ACHN (cell line): ENCODE measurements around the gene GASK1A.

Experiments
- DNase-seq: peaks from one replicate; pipeline ENCODE4 v3.0.0-alpha.2; 2015
- in situ Hi-C: cut with HindIII; loops from 2 replicates; pipeline ENCODE4 v1.10.0; 2017; ENCODE audit warnings: low sequenced_read_pairs, low pct_ligation_motif_present, low pct_unique_long_range_greater_than_20kb

GASK1A gene

GRCh38 chr3:43074482-43074881 is 95.4 kb downstream of the GASK1A start:
- DNase-seq: no peak
- in situ Hi-C loops: no loop called here

- DNase-seq: no peak
- in situ Hi-C loops: no loop called here
Measured at GRCh38 chr3:43074901-43075689, 96.0 kb downstream of the GASK1A start.

DNA sequence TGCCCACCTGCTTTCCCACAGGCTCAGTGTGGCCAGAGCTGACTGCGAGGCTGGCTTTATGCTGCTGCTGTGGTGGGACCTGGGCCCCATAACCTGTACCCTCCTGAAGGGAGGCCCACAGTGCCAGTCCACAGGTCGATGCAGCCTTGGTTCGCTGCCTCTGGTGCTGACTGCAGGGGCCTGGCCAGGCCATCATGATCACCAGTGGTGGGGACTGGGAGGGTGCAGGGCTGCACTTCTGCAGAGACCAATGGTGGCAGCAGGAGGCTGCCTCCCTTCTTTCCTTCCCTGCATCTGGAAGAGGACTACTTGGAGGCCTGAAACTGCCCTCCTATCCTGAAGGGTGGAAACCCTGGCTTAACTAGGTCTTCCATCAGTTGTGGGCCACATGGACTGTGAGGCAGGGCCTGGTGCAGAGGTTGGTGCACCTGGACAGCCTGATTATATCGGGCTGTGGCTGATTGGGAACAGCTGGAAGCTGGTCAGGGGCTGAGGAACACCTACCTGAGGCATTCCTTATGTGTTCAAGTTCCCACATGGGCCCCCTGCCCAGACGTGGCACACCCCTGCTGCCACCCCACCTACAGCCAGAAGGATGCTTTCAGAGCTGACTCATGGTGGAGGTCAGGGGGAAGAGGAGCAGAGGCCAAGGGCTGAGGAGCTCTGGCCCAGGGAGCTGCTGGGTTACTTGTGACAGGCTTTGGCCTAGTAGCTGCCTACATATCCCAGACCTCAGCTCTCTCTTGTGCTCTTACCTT is 97.0 kb downstream of the GASK1A start:
- in situ Hi-C loops: no loop called here
- no peak for DNase-seq

DNA sequence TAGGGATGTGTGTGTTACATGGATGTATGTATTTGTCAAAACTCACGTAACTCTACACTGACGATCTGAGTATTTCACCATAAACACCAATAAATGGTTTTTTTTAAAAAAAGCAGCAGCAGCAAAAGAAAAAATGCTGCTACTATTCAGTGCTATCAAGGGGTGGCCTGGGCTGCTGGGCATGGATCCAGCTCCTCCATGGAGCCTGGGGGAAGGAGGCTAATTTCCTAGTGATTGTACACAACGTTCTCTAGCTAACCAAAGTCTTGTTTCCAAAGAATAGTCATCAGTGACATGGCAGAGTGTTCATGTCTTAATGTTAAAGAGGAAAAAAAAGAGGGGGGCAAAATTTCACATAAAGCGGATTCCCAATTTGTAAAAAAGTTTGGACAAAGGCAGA is 97.7 kb downstream of the GASK1A start:
- in situ Hi-C loops: no loop called here
- DNase-seq: no peak

DNA sequence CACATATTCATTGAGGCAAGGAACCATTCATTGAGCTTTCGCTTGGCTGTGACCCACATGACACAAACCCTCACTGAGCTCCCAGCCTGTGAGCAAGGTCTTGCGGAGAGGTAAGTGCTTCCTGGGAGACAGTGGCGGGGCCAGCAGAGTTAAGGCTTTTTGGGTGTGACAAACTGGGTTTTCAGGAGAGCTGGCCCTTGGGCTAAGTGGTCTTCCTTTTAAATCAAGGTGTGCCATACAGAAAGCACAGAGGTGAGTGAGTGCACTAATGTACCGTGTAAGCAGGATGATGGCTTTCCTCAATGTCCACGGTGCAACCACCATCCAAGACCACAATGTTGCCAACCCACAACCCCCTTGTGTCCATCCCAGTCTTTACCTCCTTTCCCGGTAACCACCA is 98.2 kb downstream of the GASK1A start:
- DNase-seq: no peak
- in situ Hi-C loops: no loop called here

DNA sequence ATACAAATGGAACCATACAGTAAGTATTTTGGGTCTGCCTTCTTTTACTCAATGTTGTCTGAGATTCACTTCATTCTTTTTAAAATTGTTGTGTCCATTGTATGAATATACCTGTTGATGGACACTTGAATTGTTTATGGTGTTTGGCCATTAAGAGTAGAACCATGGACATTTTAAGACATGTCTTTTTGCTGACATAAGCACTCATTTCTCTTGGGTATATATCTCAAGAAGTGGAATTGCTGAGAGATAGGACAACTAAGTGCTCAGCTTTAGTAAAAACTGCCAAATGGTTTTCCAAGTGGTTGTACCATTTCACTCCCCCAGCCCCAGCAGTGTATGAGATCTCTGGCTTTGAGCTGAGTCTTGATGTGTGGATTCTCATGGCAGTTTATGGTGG is 98.6 kb downstream of the GASK1A start:
- in situ Hi-C loops: no loop called here

GRCh38 chr3:43079536-43080332 is 100.6 kb downstream of the GASK1A start:
- in situ Hi-C loops: no loop called here
- DNase-seq: no peak

More for the DNA sequence above, 98.6 kb downstream of the GASK1A start:
- DNase-seq: no peak

- no peak for DNase-seq
- in situ Hi-C loops: no loop called here
Measured at GRCh38 chr3:43080726-43081568, 101.8 kb downstream of the GASK1A start.

GRCh38 chr3:43081796-43082195 is 102.7 kb downstream of the GASK1A start:
- in situ Hi-C loops: no loop called here
- no peak for DNase-seq

- in situ Hi-C loops: no loop called here
- no peak for DNase-seq
Measured at GRCh38 chr3:43082457-43082856, 103.3 kb downstream of the GASK1A start.

DNA sequence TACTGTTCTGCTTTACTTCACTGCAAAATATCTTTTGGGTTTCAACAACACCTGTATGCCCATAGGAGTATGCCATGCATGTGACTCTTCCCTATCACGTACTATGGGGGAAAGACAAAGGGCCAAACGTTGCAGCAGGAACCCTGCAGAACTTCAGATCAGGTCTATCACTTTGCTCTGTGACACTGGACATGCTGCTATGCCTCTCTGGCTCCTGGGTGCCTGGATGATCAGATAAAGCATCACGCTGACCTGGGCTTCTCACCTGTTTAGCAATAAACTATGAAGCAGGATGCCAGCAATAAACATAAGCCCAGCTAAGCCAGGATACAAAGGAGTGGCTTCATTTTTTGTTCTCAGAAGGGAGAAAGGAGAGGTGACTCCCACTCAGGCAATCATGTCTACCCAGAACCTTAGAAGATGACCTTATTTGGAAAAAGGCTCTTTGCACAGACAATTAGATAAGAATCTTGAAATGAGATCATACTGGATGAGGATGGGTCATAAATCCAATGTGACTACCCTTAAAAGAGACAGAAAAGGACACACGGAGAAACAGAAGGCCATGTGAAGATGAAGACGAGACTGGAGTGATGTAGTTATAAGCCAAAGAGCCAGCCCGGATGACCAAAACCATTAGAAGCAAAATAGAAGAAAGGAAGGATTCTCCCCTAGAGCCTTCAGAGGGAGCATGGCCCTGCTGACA is 107.5 kb downstream of the GASK1A start:
- in situ Hi-C loops: no loop called here
- no peak for DNase-seq

DNA sequence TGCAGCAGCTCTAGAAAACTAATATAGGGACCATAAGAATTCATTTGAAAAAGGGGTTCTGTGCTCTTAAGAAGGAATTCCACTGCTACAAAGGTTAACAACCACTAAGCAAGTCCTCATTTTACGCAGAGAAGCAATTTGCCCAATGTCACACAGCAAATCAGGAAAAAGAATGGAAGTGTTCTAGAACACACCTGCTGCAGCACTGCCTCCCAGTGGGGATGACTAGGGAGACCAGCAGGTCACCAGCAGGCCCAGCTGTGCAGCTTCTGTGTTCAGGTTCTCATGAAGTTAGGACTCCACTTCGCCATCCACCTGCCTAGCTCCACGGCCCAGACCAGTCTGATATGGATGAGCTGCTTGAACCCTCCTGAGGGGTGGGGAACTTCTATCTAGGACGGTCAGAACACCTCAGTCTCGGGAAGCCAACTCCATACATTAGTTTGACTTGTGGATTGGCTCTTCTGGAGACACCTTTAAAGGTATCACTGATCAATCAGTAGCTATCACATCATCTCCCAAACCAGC is 108.2 kb downstream of the GASK1A start:
- no peak for DNase-seq

DNA sequence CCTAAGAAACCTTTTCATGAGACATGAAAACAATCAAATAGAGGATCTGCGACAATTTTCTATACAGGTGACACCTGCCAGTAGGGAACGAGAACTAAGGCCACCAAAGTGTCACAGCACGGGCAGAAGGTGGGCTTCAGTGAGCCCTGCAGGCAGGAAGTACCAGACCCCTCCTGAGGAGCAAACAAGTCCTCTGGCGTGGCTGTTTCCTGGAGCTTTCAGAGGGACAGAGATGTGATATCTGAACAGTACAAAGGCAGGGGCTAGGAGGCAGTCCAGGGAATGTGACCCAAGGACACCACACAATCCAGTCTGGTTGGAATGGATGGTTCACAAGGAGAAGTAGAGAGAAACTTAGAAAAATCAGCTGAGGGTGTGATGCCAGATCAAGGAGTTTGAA is 110.0 kb downstream of the GASK1A start:
- no peak for DNase-seq
- in situ Hi-C loops: no loop called here

More for the DNA sequence above, 108.2 kb downstream of the GASK1A start:
- in situ Hi-C loops: no loop called here

GRCh38 chr3:43090238-43090637 is 111.1 kb downstream of the GASK1A start:
- DNase-seq: no peak
- in situ Hi-C loops: no loop called here

- in situ Hi-C loops: no loop called here
- no peak for DNase-seq
Measured at GRCh38 chr3:43091481-43091880, 112.4 kb downstream of the GASK1A start.

DNA sequence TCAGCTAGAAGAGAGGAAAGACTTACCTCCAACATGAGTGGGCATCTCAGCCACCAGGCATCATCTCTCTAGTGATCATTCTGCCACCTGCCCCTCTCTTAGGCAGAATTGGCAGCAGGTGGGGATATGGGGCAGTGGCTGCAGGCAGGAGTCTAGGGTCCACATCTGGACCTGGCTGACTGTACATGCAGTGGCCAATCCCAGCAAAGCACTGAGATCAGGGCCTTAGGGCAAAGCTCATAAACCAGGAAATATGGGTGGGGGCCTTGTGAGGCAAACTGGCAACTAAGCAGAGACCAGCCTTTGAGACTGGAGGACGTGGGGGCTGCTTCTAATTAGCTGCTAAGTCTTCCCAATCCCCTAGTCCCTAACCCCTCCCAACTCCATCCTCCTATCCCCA is 113.9 kb downstream of the GASK1A start:
- no peak for DNase-seq
- in situ Hi-C loops: no loop called here

DNA sequence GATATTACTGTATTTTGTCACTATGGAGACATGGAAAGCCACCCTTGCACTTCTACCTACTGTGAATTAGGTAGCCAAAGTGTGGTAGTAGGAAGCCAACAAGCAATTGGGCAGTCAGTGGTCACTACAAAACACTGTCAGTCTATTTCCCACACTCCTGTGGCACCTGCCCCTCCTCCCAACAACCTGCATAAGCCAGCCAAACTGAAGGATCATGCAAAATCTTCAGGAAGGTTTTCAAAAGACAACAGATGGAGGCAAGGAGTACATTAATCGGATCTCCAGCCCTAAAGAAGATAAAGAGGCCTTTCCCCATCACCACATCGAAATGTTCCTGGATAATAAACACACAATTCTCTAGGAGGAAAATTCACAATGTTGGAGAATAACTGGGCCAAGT is 114.9 kb downstream of the GASK1A start:
- in situ Hi-C loops: no loop called here
- no peak for DNase-seq

GRCh38 chr3:43094381-43094780 is 115.3 kb downstream of the GASK1A start:
- DNase-seq: no peak
- in situ Hi-C loops: no loop called here
